WTC11 (cell line): ENCODE results near the gene HAP1.

ENCODE experiments used
- TF ChIP-seq, protein P1 (sequence below): fragments of 200-600 bp; IDR thresholded peaks from 2 replicates; pipeline ENCODE4 v1.8.0; 2022; ENCODE audit warnings: antibody characterized with exemption
- TF ChIP-seq, protein P2 (sequence below): sonication (generic); formaldehyde crosslinking; IDR thresholded peaks from 2 replicates; pipeline ENCODE4 v1.8.1; 2022; ENCODE audit warnings: low read depth, mild to moderate bottlenecking, moderate library complexity, missing genetic modification reagents, borderline replicate concordance

DNA sequence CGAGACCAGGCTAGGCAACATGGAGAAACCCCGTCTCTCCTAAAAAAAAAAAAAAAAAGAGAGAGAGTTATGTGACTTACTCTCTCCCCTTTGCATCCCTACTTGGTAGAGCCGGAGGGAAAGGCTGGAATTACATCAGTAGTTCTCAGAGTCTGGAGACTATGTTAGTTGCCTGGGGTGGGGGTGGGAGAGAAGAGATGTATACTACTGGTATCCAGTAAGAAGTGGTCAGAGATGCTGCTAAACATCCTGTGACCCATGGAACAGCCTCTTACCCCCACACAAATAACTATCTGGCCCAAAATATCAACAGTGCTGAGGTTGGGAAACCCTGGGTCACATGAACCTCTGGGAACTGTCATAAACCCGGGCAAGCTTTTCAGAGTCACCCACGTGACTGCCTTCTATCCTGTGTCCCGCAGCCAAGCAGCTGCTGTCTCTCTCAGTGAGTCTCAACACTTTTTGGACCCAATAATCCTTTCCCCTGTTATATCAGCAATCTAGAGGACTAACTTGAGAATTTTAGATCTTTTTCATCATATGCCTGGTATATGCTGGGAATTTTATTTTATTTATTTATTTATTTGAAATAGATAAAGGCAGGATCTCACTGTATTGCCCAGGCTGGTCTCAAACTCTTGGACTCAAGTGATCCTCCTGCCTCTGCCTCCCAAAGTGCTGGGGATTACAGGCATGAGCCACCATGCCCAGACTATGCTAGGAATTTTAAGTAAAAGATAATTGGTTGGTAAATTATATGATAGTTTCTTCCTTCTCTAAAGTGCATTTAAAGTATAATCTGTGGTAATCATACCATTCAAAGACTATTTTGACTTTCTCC is 37.1 kb downstream of the HAP1 start:
- TF ChIP-seq, protein P1, sequence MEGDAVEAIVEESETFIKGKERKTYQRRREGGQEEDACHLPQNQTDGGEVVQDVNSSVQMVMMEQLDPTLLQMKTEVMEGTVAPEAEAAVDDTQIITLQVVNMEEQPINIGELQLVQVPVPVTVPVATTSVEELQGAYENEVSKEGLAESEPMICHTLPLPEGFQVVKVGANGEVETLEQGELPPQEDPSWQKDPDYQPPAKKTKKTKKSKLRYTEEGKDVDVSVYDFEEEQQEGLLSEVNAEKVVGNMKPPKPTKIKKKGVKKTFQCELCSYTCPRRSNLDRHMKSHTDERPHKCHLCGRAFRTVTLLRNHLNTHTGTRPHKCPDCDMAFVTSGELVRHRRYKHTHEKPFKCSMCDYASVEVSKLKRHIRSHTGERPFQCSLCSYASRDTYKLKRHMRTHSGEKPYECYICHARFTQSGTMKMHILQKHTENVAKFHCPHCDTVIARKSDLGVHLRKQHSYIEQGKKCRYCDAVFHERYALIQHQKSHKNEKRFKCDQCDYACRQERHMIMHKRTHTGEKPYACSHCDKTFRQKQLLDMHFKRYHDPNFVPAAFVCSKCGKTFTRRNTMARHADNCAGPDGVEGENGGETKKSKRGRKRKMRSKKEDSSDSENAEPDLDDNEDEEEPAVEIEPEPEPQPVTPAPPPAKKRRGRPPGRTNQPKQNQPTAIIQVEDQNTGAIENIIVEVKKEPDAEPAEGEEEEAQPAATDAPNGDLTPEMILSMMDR = no peak
- TF ChIP-seq, protein P2, sequence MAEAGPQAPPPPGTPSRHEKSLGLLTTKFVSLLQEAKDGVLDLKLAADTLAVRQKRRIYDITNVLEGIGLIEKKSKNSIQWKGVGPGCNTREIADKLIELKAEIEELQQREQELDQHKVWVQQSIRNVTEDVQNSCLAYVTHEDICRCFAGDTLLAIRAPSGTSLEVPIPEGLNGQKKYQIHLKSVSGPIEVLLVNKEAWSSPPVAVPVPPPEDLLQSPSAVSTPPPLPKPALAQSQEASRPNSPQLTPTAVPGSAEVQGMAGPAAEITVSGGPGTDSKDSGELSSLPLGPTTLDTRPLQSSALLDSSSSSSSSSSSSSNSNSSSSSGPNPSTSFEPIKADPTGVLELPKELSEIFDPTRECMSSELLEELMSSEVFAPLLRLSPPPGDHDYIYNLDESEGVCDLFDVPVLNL (CRISPR knock-in tag) = no peak
